H7 (cell line): ENCODE measurements around the gene LRRC34. TPM values are rescaled to one million over a fixed set of nuclear protein-coding genes. Genes with fewer than 3 reads are reported as not detected.

Experiments used
- DNase-seq: peaks from one replicate; pipeline ENCODE4 v3.0.0; 2012
- H3K27me3 ChIP-seq: 2 replicates; pipeline ENCODE4 v1.6.0; 2011; ENCODE audit warnings: mild to moderate bottlenecking, low read length; ENCODE audit not compliant: control insufficient read depth, insufficient read depth
- H3K36me3 ChIP-seq: replicated peaks from 2 replicates; pipeline ENCODE4 v1.5.1; 2011; ENCODE audit warnings: low read length; ENCODE audit not compliant: control insufficient read depth, insufficient read depth
- H3K4me3 ChIP-seq: 2 replicates; pipeline ENCODE4 v1.5.1; 2011; ENCODE audit warnings: low read depth, mild to moderate bottlenecking, control low read depth, low read length, moderate library complexity; ENCODE audit not compliant: insufficient read depth
- total RNA-seq: library from RNA; depleted of rRNA; stranded (reverse); fragments of >200 nt; shearing (Covaris generic); gene quantifications from 2 replicates; pipeline ENCODE4 v1.2.3, GENCODE V29; 2014

LRRC34 gene
- total RNA-seq, 1 experiment from 2014 or later = 4.2 TPM

GRCh38 chr3:169790219-169790618, 22.5 kb downstream of the LRRC34 start:
- H3K36me3 ChIP-seq = peaks cover 7% of the 10 kb centered on the region
- no peak overlapping the region for H3K4me3 ChIP-seq
- DNase-seq = no peak
- H3K27me3 ChIP-seq = no peaks in the 10 kb centered on the region

- H3K27me3 ChIP-seq = no peaks in the 10 kb centered on the region
- H3K4me3 ChIP-seq = no peak overlapping the region
- no peak for DNase-seq
- peaks cover 7% of the 10 kb centered on the region for H3K36me3 ChIP-seq
Measured at GRCh38 chr3:169787791-169788190, 24.9 kb downstream of the LRRC34 start.

DNA sequence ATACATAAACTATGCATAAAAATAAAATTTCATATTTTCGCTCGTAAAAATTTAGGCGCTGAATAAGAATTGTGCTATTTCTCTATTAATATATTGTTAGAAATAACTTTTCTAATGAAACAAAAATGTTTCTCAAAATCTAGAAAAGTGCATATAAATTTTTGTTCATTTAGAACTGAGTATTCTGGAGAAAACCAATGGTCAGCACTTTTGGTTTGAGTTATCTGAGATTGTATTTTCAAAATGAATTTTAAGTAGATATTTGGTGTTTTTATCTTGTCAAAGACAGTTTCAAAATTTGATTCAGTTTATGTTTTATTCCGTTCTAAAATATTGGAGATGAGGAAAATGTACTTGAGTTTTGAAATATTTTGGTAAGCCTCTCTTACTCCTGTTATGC, 25.6 kb downstream of the LRRC34 start:
- no peak overlapping the region for H3K4me3 ChIP-seq
- H3K27me3 ChIP-seq = no peaks in the 10 kb centered on the region
- DNase-seq = no peak
- peaks cover 9% of the 10 kb centered on the region for H3K36me3 ChIP-seq

DNA sequence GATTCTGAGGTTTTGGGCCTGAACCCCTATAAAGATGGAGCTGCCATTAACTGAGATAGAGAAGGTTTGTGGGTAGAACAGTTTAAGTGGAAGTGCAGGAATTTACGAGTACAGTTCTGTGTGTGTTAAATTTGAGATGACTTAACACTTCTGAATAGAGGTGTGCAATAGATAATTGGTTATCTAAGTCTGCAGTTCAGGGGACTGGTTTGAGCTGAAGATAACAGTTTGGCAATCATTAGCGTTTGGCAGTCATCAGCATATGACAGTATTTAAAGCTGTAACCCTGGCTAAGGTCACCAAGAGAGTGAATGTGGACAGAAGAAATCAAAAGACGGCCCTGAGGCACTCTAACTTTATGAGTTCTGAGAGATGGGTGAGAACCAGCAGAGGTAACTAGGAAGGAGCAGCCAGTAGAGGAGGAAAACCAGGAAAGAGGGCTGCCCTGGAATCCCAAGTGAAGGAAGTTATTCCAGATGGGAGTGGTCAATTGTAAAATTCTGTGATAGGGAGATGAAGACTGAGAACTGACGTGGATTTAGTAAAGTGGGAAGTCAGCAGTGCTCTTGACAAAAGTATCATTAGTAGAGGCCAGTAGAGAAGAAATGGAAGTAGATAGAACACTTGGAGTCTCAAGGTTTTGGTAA, 31.4 kb downstream of the LRRC34 start:
- Histone ChIP-seq H3K4me3 (no peak overlapping the region), H3K36me3 (peaks cover 21% of the 10 kb centered on the region)
- DNase-seq = no peak

DNA sequence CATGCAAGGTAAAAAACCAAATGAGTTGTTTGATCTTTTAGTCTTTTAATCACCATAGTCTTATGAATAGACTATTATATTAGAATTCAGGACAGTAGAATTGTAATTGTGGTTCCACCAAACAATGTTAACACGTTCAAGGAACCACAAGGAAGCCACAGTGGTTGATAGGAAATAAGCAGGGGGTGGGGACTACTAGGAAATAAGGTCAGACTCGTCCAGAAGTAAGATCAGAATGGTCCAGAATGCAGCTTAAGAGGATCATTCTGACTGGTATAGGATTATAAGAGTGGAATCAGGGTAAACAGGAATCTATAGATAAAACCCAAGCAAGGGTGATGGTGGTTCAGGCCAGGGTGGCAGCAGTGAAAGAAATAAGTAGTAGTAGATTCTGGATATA, 32.0 kb downstream of the LRRC34 start:
- no peak for DNase-seq
- Histone ChIP-seq H3K36me3 (peaks cover 17% of the 10 kb centered on the region), H3K4me3 (no peak overlapping the region), H3K27me3 (no peaks in the 10 kb centered on the region)

More for the DNA sequence above, 31.4 kb downstream of the LRRC34 start:
- no peaks in the 10 kb centered on the region for H3K27me3 ChIP-seq

DNA sequence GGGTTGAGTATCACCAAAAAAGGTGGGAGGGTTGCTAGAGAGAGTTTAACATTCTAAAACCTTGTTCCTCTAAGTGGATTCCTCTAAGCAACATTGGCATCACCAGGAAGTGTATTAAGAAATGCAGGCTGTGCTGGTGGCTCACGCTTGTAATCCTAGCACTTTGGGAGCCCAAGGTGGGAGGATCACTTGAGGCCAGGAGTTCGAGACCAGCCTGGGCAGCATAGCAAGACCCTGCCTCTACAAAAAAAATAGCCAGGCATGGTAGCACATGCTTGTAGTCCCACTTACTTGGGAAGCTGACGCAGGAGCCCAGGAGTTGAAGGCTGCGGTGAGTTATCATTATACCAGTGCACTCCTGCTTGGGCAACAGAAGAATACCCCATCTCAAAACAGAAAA, 34.9 kb downstream of the LRRC34 start:
- Histone ChIP-seq H3K4me3 (no peak overlapping the region), H3K36me3 (peaks cover 15% of the 10 kb centered on the region), H3K27me3 (no peaks in the 10 kb centered on the region)
- no peak for DNase-seq

DNA sequence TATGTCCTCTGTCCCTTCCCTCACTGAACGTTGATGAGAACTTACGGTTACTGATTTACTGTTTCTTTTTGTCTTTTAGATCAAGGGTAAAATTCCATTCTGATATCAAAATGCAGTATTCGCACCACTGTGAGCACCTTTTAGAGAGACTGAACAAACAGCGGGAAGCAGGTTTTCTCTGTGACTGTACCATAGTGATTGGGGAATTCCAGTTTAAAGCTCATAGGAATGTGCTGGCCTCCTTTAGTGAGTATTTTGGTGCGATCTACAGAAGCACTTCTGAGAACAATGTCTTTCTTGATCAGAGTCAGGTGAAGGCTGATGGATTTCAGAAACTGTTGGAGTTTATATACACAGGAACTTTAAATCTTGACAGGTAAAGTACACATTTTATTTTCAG, 38.5 kb downstream of the LRRC34 start:
- Histone ChIP-seq H3K4me3 (peak overlapping the region; percentile 96; the same call in 1 of the 2 replicates), H3K27me3 (no peaks in the 10 kb centered on the region), H3K36me3 (peaks cover 3% of the 10 kb centered on the region)
- no peak for DNase-seq

- DNase-seq = peak; percentile 78
- no peaks in the 10 kb centered on the region for H3K27me3 ChIP-seq
- peak within 1 kb of the TSS; percentile 96 for H3K4me3 ChIP-seq
- peaks cover 3% of the 10 kb centered on the region; the same call in 1 of the 2 replicates for H3K36me3 ChIP-seq
Measured at GRCh38 chr3:169772897-169773816, 39.5 kb downstream of the LRRC34 start, which contains the start of gene MYNN. MYNN (plus strand) TSS chr3:169773396; CDS start chr3:169774296, 900 bp downstream.

GRCh38 chr3:169772305-169772896, 40.3 kb downstream of the LRRC34 start:
- peak overlapping the region; percentile 96 for H3K4me3 ChIP-seq
- DNase-seq = peak; percentile 49

DNA sequence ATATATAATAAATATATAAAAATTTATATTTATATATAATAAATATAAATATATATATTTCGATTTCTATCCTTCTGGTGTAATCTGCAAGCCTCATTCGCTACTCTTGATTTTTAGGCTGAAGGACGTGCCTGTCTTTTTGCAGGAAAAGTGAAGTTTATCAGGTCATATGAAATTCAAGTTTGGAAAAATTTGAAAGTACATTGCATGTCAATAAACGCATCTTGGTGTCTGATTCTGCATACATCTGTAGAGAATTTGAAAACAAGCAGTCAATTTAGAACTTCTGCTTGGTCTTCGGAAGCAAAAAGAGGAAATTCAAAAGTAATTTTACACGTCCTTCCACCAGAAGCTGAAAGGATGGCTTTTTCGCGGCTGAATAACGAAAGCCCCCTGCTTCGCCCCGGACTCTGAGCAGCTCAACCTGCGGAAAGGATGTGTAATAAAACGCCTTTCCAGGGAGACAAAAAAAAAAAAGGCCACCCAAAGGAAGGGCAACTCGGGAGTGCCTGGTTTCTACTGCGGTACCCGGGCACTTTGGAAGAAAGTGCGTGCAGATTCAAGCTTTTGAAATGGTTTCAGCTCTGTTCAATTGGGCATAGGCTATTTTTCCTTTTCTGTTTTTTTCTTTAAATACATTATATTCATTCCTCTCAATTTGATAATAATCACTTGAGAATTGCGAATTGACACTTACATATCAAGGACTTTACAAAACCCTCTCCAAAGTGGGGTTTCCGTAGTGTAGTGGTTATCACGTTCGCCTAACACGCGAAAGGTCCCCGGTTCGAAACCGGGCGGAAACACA, 41.0 kb downstream of the LRRC34 start:
- Histone ChIP-seq H3K27me3 (no peaks in the 10 kb centered on the region), H3K4me3 (peak overlapping the region; percentile 96), H3K36me3 (peaks cover 1% of the 10 kb centered on the region; the same call in 1 of the 2 replicates)
- DNase-seq = peak; percentile 9

More at GRCh38 chr3:169772305-169772896, 40.3 kb downstream of the LRRC34 start:
- Histone ChIP-seq H3K27me3 (no peaks in the 10 kb centered on the region), H3K36me3 (peaks cover 1% of the 10 kb centered on the region; the same call in 1 of the 2 replicates)

DNA sequence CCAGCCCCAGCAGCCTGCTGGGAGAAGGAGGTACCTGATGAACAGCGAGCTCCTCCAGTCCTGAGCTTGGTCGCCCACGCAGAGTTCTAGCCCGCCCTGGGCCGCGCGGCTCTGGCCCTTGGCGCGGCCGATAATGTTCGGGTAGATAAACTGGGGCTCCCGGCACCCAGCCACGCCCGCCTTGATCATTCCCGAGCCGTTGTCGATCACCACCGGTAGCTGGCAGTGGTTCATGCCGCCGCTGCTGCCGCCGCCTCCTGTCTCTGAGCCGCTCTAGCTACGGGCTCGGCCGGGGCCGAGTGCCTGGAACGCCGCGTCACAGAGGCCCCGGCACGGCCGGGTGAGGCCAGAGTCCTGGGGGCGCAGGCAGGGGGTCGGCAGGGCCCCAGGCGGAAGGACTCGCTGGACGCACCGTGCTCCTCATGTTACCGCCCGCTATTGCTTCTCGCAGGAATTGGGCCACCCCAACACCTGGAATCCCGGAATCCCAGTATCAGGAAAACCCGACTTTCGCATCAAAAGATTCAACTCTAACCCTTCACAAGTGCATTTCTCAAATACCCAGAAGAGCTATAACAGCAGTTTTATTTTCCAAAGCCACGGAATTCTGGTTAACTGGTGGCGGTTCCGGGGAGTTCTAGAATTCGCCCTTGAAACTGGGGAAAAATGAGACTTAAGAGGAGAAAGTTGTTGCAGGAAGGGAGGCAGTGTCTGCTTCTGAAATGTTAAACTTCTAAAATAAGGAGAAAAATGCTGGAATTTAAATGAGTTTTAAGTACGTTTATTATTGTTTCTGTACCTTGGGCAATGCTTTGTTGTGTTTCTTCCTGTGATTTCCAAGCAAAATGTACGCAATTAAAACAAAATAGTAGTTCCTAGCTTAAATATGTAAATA, 43.2 kb downstream of the LRRC34 start, which contains the start of gene ACTRT3:
ACTRT3 (minus strand) TSS at position 275 of the 895 bp plus-strand sequence; CDS start at position 234, 41 bp downstream.
- peak; percentile 89 for DNase-seq
- Histone ChIP-seq H3K27me3 (no peaks in the 10 kb centered on the region), H3K36me3 (no peaks in the 10 kb centered on the region), H3K4me3 (peak within 1 kb of the TSS; percentile 38)

- H3K27me3 ChIP-seq = no peaks in the 10 kb centered on the region
- peak within 1 kb of the TSS; percentile 77 for H3K4me3 ChIP-seq
- peak; percentile 81 for DNase-seq
- no peaks in the 10 kb centered on the region for H3K36me3 ChIP-seq
Measured at GRCh38 chr3:169764882-169765612, 47.7 kb downstream of the LRRC34 start, which contains the start of gene TERC. TERC (minus strand) TSS chr3:169765060.
